K562 (cell line): ENCODE results near the gene ZBTB9. TPM values are rescaled to one million over a fixed set of nuclear protein-coding genes. Genes with fewer than 3 reads are reported as not detected.

Source experiments
- CBX1 ChIP-seq: sonication (generic); IDR thresholded peaks from 2 replicates; pipeline ENCODE4 v1.6.1; 2016; ENCODE audit warnings: antibody characterized with exemption, low read depth, mild to moderate bottlenecking
- CREB5 ChIP-seq: fragments of 250-450 bp; sonication (Bioruptor Pico); IDR thresholded peaks from 2 replicates; pipeline ENCODE4 v1.5.0; 2020; ENCODE audit warnings: mild to moderate bottlenecking
- KLF1 ChIP-seq: fragments of 450-650 bp; IDR thresholded peaks from 2 replicates; pipeline ENCODE4 v1.6.1; 2016; ENCODE audit warnings: missing genetic modification characterization, missing compliant biosample characterization
- MGA ChIP-seq: fragments of 450-650 bp; IDR thresholded peaks from 2 replicates; pipeline ENCODE4 v1.6.1; 2016; ENCODE audit warnings: mild to moderate bottlenecking, moderate library complexity
- SIN3B ChIP-seq: fragments of 450-650 bp; IDR thresholded peaks from 2 replicates; pipeline ENCODE4 v1.6.1; 2017; ENCODE audit warnings: low read depth, mild to moderate bottlenecking, moderate library complexity
- ZNF280A ChIP-seq: fragments of 450-650 bp; IDR thresholded peaks from 2 replicates; pipeline ENCODE4 v1.6.1; 2018; ENCODE audit warnings: mild to moderate bottlenecking, low read depth; ENCODE audit not compliant: partially characterized antibody
- ZNF395 ChIP-seq: fragments of 200-800 bp; sonication (Bioruptor generic); IDR thresholded peaks from 2 replicates; pipeline ENCODE4 v1.6.1; 2017; ENCODE audit warnings: missing genetic modification characterization, missing compliant biosample characterization
- ZNF764 ChIP-seq: fragments of 250-450 bp; sonication (Bioruptor Pico); IDR thresholded peaks from 2 replicates; pipeline ENCODE4 v1.4.0; 2020; ENCODE audit warnings: low read depth, mild to moderate bottlenecking, moderate library complexity
- polyA plus RNA-seq, 8 experiments: library from polyadenylated mRNA; depleted of rRNA in 4 of 8; stranded (reverse) in 5 of 8; unstranded in 3 of 8; fragments of >200 nt; fragmentation: Nextera tagmentation in 2 of 8; fragmentation: Illumina TruSeq in 1 of 8; extraction: Ambion mirVana in 2 of 8; extraction: Trizol in 1 of 8; gene quantifications; 2 replicates each; pipeline versions ENCODE4 v1.2.1 to v1.2.3, GENCODE V29; 2011 to 2014; ENCODE audit warnings: inconsistent platforms in 1 of 8, missing spikeins in 1 of 8
- total RNA-seq, 7 experiments: library from RNA; depleted of rRNA in 6 of 7; stranded (reverse); fragments of >200 nt in 6 of 7; fragmentation: Illumina TruSeq in 2 of 7; extraction: Trizol in 2 of 7; gene quantifications; 2 replicates each; pipeline versions ENCODE4 v1.2.1 to v1.2.3, GENCODE V29; 2011 to 2021; ENCODE audit warnings: low replicate concordance in 1 of 7

Gene ZBTB9
- total and polyA plus RNA-seq, 9 of the 15 experiments (the other 6 are each of a cell fraction or from before 2014, with no cell fraction given) = 1.9 to 19.5 (median 10.4) TPM

- TF ChIP-seq MGA = peak; percentile 98
- peak; percentile 74; the same call in 1 of the 2 replicates for TF ChIP-seq ZNF395 (CRISPR knock-in tag)
- TF ChIP-seq CREB5 = no peak
- 0 out of 2 replicates have a peak, but pooled peaks have one; percentile 35 for TF ChIP-seq ZNF764 (CRISPR knock-in tag)
- TF ChIP-seq KLF1 (tag) = no peak
- no peak for TF ChIP-seq ZNF280A
- TF ChIP-seq CBX1 = 0 out of 2 replicates have a peak, but pooled peaks have one; percentile 67
- TF ChIP-seq SIN3B = peak; percentile 76
Measured at GRCh38 chr6:33417903-33418689, 36.3 kb upstream of the ZBTB9 start, which contains the start of gene CUTA (continued).
